ENCODE measurements around the gene DNAH10. TPM values are rescaled to one million over a fixed set of nuclear protein-coding genes. Genes with fewer than 3 reads are reported as not detected.

The DNAH10 gene
- total and polyA plus RNA-seq, 2 of the 4 experiments (the other 2 are of a cell fraction): 0.18 to 0.22 TPM

DNA sequence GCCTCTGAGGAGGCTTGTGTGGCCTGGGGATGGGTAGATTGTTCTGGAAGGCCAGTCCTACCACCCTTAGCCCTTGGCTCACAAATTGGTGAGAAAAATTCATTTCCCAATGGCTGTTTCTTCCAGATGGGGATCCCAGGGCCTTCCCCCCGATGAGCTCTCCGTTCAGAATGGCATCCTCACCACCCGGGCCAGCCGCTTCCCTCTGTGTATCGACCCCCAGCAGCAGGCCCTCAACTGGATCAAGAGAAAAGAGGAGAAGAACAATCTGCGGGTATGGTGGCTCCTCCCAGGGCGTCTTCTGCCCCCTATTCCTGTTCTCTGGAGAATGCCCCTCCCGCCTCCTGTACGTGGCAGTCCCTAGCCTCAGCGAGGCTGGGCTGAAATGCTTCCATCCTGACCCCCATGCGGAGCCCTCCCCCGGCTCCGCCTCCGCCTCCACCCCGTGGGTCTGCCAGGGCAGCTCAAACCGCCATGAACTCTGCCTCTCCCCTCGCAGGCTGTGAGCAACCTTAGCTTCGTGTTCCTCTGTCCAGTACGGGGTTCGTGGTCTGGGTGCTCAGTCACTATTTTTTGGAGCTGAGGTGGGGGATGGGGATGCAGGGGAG is 152.7 kb downstream of the DNAH10 start:
- H2AFZ ChIP-seq (replicated peaks; ENCODE audit: low read length, poor library complexity): no peak overlapping the region
- H3K27me3 ChIP-seq (ENCODE audit: control insufficient read depth, insufficient read depth, low read length): peaks cover 8% of the 10 kb centered on the region
- dilution Hi-C loops (cut with HindIII; ENCODE audit: low sequenced_read_pairs, unreplicated experiment): no loop called here
- TF ChIP-seq CEBPB (IDR thresholded peaks at IDR 0.05; ENCODE audit: low read depth, low read length) (no peak), CHD1 (IDR thresholded peaks at IDR 0.05; ENCODE audit: low read depth, low read length) (no peak), BHLHE40 (IDR thresholded peaks at IDR 0.05; ENCODE audit: low read depth, low read length) (no peak), SMC3 (IDR thresholded peaks at IDR 0.05; ENCODE audit: low read depth, low read length) (no peak), CTCF (conservative IDR thresholded peaks at IDR 0.05; ENCODE audit: low read depth, low read length) (no peak), MXI1 (IDR thresholded peaks at IDR 0.05; ENCODE audit: borderline replicate concordance, low read depth, low read length) (no peak), FOS (IDR thresholded peaks at IDR 0.05; ENCODE audit: low read depth, low read length) (no peak), RFX5 (IDR thresholded peaks at IDR 0.05; ENCODE audit: low read depth, low read length) (no peak), RCOR1 (IDR thresholded peaks at IDR 0.05; ENCODE audit: insufficient replicate concordance, low read length) (no peak), ELK1 (IDR thresholded peaks at IDR 0.05; ENCODE audit: borderline replicate concordance, low read depth, low read length) (no peak), MAZ (IDR thresholded peaks at IDR 0.05; ENCODE audit: borderline replicate concordance, low read depth, low read length) (no peak), MAFK (IDR thresholded peaks at IDR 0.05; ENCODE audit: low read depth, low read length) (no peak), RAD21 (IDR thresholded peaks at IDR 0.05; ENCODE audit: low read length) (no peak), POLR2A (IDR thresholded peaks at IDR 0.05; ENCODE audit: low read depth, low read length) (no peak)
- no peak overlapping the region for H3K23ac ChIP-seq (ENCODE audit: low read depth, low read length)
- POLR2A ChIA-PET (ENCODE audit: unreplicated experiment): no interaction called here
- WGBS, 2 experiments (ENCODE audit: extremely low coverage in 2 of 2, insufficient read length in 1 of 2): 20% methylated on average over 2 of the region's 20 CpGs; no CpG with 5 or more reads in 1 of the 2 experiments
- H4K20me1 ChIP-seq (ENCODE audit: insufficient read depth, low read length): no peaks in the 10 kb centered on the region
- H2BK120ac ChIP-seq (ENCODE audit: low read depth, low read length): no peak overlapping the region
- no peak overlapping the region for H2BK20ac ChIP-seq (ENCODE audit: low read depth, low read length)
- no TSS peak for BruUV-seq (replicated peaks)
- H3K9me3 ChIP-seq (ENCODE audit: control insufficient read depth, insufficient read depth, low read length): no peaks in the 10 kb centered on the region
- no peaks in the 10 kb centered on the region for H3K36me3 ChIP-seq (ENCODE audit: control insufficient read depth, insufficient read depth, low read length)
- no peak overlapping the region for H3K56ac ChIP-seq (ENCODE audit: extremely low read depth, insufficient read depth, low read length)
- no peaks in the 10 kb centered on the region for H3K79me1 ChIP-seq (ENCODE audit: low read depth in 1 of 2, low read length in 2 of 2)
- H4K8ac ChIP-seq (ENCODE audit: low read depth in 2 of 2, low read length in 2 of 2): no peak overlapping the region
- H2BK15ac ChIP-seq (ENCODE audit: low read depth, low read length): no peak overlapping the region
- H3K4me2 ChIP-seq (ENCODE audit: low read depth, low read length): no peak overlapping the region
- no peak overlapping the region for H3K14ac ChIP-seq (replicated peaks; ENCODE audit: low read depth, low read length)
- no peak overlapping the region for H3K18ac ChIP-seq (ENCODE audit: low read depth, low read length)
- no peak overlapping the region for H3K27ac ChIP-seq (ENCODE audit: insufficient read depth, low read length)
- H2AK5ac ChIP-seq (ENCODE audit: low read depth, low read length): no peak overlapping the region
- H3K9ac ChIP-seq (ENCODE audit: low read depth, low read length): no peak overlapping the region
- H3K4me1 ChIP-seq (ENCODE audit: control insufficient read depth, insufficient read depth, low read length): peaks cover 3% of the 10 kb centered on the region; the same call in 1 of the 2 replicates
- DNase-seq (no peak), ATAC-seq (ENCODE audit: low read depth) (no peak)
- peaks cover 3% of the 10 kb centered on the region for H3K9me1 ChIP-seq (ENCODE audit: insufficient read depth, low read length)
- H2AK9ac ChIP-seq (replicated peaks; ENCODE audit: low read depth, low read length, poor library complexity): no peak overlapping the region
- in situ Hi-C loops (cut with MboI; ENCODE audit: low sequenced_read_pairs): no loop called here
- no peak overlapping the region for H3K4me3 ChIP-seq (ENCODE audit: insufficient read depth, low read depth, low read length)
- no peak overlapping the region for H4K5ac ChIP-seq (ENCODE audit: low read depth, low read length)
- no peak overlapping the region for H3K4ac ChIP-seq (ENCODE audit: low read depth, low read length)
- CTCF ChIA-PET: no interaction called here
- intact Hi-C loops (cut with micrococcal nuclease): no loop called here
- H4K91ac ChIP-seq (ENCODE audit: insufficient read depth, low read depth, low read length): no peak overlapping the region
- H2BK5ac ChIP-seq (ENCODE audit: low read depth, low read length, poor library complexity, severe bottlenecking): no peak overlapping the region
